HUES64 (cell line): ENCODE data around the gene SNAP29.
"Not testable (repeated sequence)": the region's sequence is repeated elsewhere in the genome, so short reads cannot be mapped to it uniquely, and the experiment has no call there.

Source experiments
- H3K27ac ChIP-seq: 2 replicates; pipeline ENCODE4 v1.7.0; 2013; ENCODE audit warnings: low read depth, low read length, inconsistent platforms
- H3K27me3 ChIP-seq: 2 replicates; pipeline ENCODE4 v1.6.1; 2013; ENCODE audit warnings: mild to moderate bottlenecking, low read length; ENCODE audit not compliant: insufficient read depth
- H3K36me3 ChIP-seq: 2 replicates; pipeline ENCODE4 v1.6.1; 2013; ENCODE audit warnings: mild to moderate bottlenecking, low read length; ENCODE audit not compliant: insufficient read depth
- H3K4me1 ChIP-seq: 2 replicates; pipeline ENCODE4 v1.6.1; 2013; ENCODE audit warnings: mild to moderate bottlenecking, low read length, moderate library complexity; ENCODE audit not compliant: insufficient read depth
- H3K4me3 ChIP-seq: 2 replicates; pipeline ENCODE4 v1.5.1; 2013; ENCODE audit warnings: mild to moderate bottlenecking, low read length, moderate library complexity
- H3K9ac ChIP-seq: 2 replicates; pipeline ENCODE4 v1.6.1; 2013; ENCODE audit warnings: mild to moderate bottlenecking, low read depth, low read length
- H3K9me3 ChIP-seq: 2 replicates; pipeline ENCODE4 v1.6.1; 2013; ENCODE audit warnings: low read depth, low read length; ENCODE audit not compliant: insufficient read depth
- WGBS: fragments of 150-250, 120-280 bp; methylation state at CpG from one replicate; pipeline ENCODE4 v1.1.7; 2013; ENCODE audit warnings: missing lambda C conversion rate; 5-methylcytosine and 5-hydroxymethylcytosine counted together

The SNAP29 gene

GRCh38 chr22:20836987-20837823 lies 21.6 kb upstream of the SNAP29 start:
- Histone ChIP-seq H3K27ac (no peak overlapping the region), H3K9me3 (no peaks in the 10 kb centered on the region)
- WGBS = 81% methylated on average over 1 of the region's 2 CpGs

GRCh38 chr22:20839354-20839753 lies 19.5 kb upstream of the SNAP29 start:
- not testable (repeated sequence) for H3K36me3 ChIP-seq, H3K9me3 ChIP-seq, H3K4me3 ChIP-seq, H3K9ac ChIP-seq, H3K27ac ChIP-seq, H3K27me3 ChIP-seq
- peaks cover 15% of the 10 kb centered on the region; the same call in 1 of the 2 replicates for H3K4me1 ChIP-seq
- WGBS = 95% methylated on average over 10 of the region's 10 CpGs

More at GRCh38 chr22:20836987-20837823, 21.6 kb upstream of the SNAP29 start:
- H3K36me3 ChIP-seq = peaks cover 11% of the 10 kb centered on the region; the same call in 1 of the 2 replicates
- H3K4me3 ChIP-seq = no peak overlapping the region
- H3K9ac ChIP-seq = no peak overlapping the region
- no peaks in the 10 kb centered on the region for H3K27me3 ChIP-seq
- peaks cover 15% of the 10 kb centered on the region; the same call in 1 of the 2 replicates for H3K4me1 ChIP-seq

GRCh38 chr22:20839837-20840645 lies 18.8 kb upstream of the SNAP29 start:
- Histone ChIP-seq H3K9me3 (no peaks in the 10 kb centered on the region), H3K9ac (no peak overlapping the region), H3K36me3 (no peaks in the 10 kb centered on the region), H3K4me3 (no peak overlapping the region), H3K4me1 (peaks cover 16% of the 10 kb centered on the region), H3K27me3 (no peaks in the 10 kb centered on the region), H3K27ac (no peak overlapping the region)
- 93% methylated on average over 3 of the region's 3 CpGs for WGBS

GRCh38 chr22:20840646-20841371 lies 18.0 kb upstream of the SNAP29 start:
- 75% methylated on average over 8 of the region's 8 CpGs for WGBS
- Histone ChIP-seq H3K9ac (no peak overlapping the region), H3K27me3 (no peaks in the 10 kb centered on the region), H3K36me3 (no peaks in the 10 kb centered on the region), H3K4me3 (no peak overlapping the region), H3K4me1 (peaks cover 20% of the 10 kb centered on the region), H3K9me3 (no peaks in the 10 kb centered on the region), H3K27ac (no peak overlapping the region)

GRCh38 chr22:20843501-20843900 lies 15.3 kb upstream of the SNAP29 start:
- Histone ChIP-seq H3K9me3 (no peaks in the 10 kb centered on the region), H3K4me1 (peaks cover 20% of the 10 kb centered on the region), H3K27ac (no peak overlapping the region), H3K27me3 (no peaks in the 10 kb centered on the region), H3K9ac (no peak overlapping the region), H3K4me3 (no peak overlapping the region), H3K36me3 (no peaks in the 10 kb centered on the region)
- 84% methylated on average over 2 of the region's 2 CpGs for WGBS

- H3K9me3 ChIP-seq = no peaks in the 10 kb centered on the region
- no peaks in the 10 kb centered on the region for H3K36me3 ChIP-seq
- no peaks in the 10 kb centered on the region for H3K27me3 ChIP-seq
- H3K4me1 ChIP-seq = peaks cover 20% of the 10 kb centered on the region
- 92% methylated on average over 4 of the region's 5 CpGs for WGBS
- no peak overlapping the region for H3K9ac ChIP-seq
- no peak overlapping the region for H3K4me3 ChIP-seq
- H3K27ac ChIP-seq = no peak overlapping the region
Observed at GRCh38 chr22:20844055-20845037, 14.5 kb upstream of the SNAP29 start.

GRCh38 chr22:20847318-20847822 lies 11.4 kb upstream of the SNAP29 start:
- no peak overlapping the region for H3K9ac ChIP-seq
- H3K27me3 ChIP-seq = no peaks in the 10 kb centered on the region
- H3K4me3 ChIP-seq = no peak overlapping the region
- peaks cover 5% of the 10 kb centered on the region for H3K4me1 ChIP-seq
- 93% methylated on average over 2 of the region's 2 CpGs for WGBS
- no peaks in the 10 kb centered on the region for H3K9me3 ChIP-seq
- H3K27ac ChIP-seq = no peak overlapping the region
- no peaks in the 10 kb centered on the region for H3K36me3 ChIP-seq

- no peaks in the 10 kb centered on the region for H3K27me3 ChIP-seq
- no peak overlapping the region for H3K9ac ChIP-seq
- no peaks in the 10 kb centered on the region for H3K36me3 ChIP-seq
- no peak overlapping the region for H3K4me3 ChIP-seq
- peaks cover 11% of the 10 kb centered on the region for H3K4me1 ChIP-seq
- no peaks in the 10 kb centered on the region for H3K9me3 ChIP-seq
- 76% methylated on average over 3 of the region's 4 CpGs for WGBS
- no peak overlapping the region for H3K27ac ChIP-seq
Observed at GRCh38 chr22:20852076-20852475, 6.7 kb upstream of the SNAP29 start.

GRCh38 chr22:20852503-20852902 lies 6.3 kb upstream of the SNAP29 start:
- Histone ChIP-seq H3K9me3 (no peaks in the 10 kb centered on the region), H3K36me3 (no peaks in the 10 kb centered on the region), H3K27ac (no peak overlapping the region), H3K4me3 (no peak overlapping the region), H3K27me3 (no peaks in the 10 kb centered on the region), H3K9ac (no peak overlapping the region), H3K4me1 (peaks cover 15% of the 10 kb centered on the region)
- 91% methylated on average over 6 of the region's 6 CpGs for WGBS

GRCh38 chr22:20853236-20853660 lies 5.6 kb upstream of the SNAP29 start:
- H3K4me1 ChIP-seq = peaks cover 16% of the 10 kb centered on the region
- no peak overlapping the region for H3K4me3 ChIP-seq
- H3K36me3 ChIP-seq = no peaks in the 10 kb centered on the region
- H3K9me3 ChIP-seq = no peaks in the 10 kb centered on the region
- H3K9ac ChIP-seq = no peak overlapping the region
- H3K27me3 ChIP-seq = no peaks in the 10 kb centered on the region
- WGBS = 88% methylated on average over 3 of the region's 3 CpGs
- no peak overlapping the region for H3K27ac ChIP-seq
